Vagina (tissue), 2 donors: ENCODE results near the gene TEAD3. TPM values are rescaled to one million over a fixed set of nuclear protein-coding genes. Genes with fewer than 3 reads are reported as not detected.
A peak's percentile ranks its signal among the peaks of the same experiment; 100 is the strongest.

Experiments used
- DNase-seq, 2 donors: peaks; one replicate each; pipeline ENCODE4 v3.0.0-alpha.2; 2017; ENCODE audit errors: extremely low spot score in 2 of 2
- H3K27ac ChIP-seq: fragments of 200-600 bp; sonication (generic); one replicate; pipeline ENCODE4 v1.5.1; 2019
- H3K27me3 ChIP-seq: fragments of 200-600 bp; sonication (generic); one replicate; pipeline ENCODE4 v1.5.1; 2019
- H3K36me3 ChIP-seq, 2 donors: fragments of 200-600 bp; sonication (generic); one replicate each; pipeline ENCODE4 v1.5.1; 2017 to 2019
- H3K4me1 ChIP-seq: fragments of 200-600 bp; sonication (generic); one replicate; pipeline ENCODE4 v1.5.1; 2019
- H3K4me3 ChIP-seq, 2 donors: fragments of 200-600 bp; sonication (generic); 1 replicate in 1 of 2; 2 replicates in 1 of 2; pipeline ENCODE4 v1.5.1; 2016 to 2019
- H3K9me3 ChIP-seq: fragments of 200-600 bp; sonication (generic); one replicate; pipeline ENCODE4 v1.5.1; 2019
- POLR2A ChIP-seq, 2 donors: fragments of 450-650 bp; IDR thresholded peaks; one replicate each; pipeline ENCODE4 v1.6.1; 2017; ENCODE audit warnings: antibody characterized with exemption in 2 of 2, mild to moderate bottlenecking in 2 of 2, moderate library complexity in 2 of 2
- POLR2AphosphoS5 ChIP-seq, 2 donors: sonication (generic); formaldehyde crosslinking; IDR thresholded peaks; one replicate each; pipeline ENCODE4 v1.9.0; 2017; ENCODE audit warnings: antibody characterized with exemption in 2 of 2, mild to moderate bottlenecking in 2 of 2, low read depth in 1 of 2; ENCODE audit not compliant: insufficient read depth in 1 of 2
- intact Hi-C: fragments of 100-400 bp; cut with DNase I; formaldehyde crosslinking; loops from one replicate; pipeline ENCODE4 v1.15.1; 2023
- total RNA-seq: library from RNA; depleted of rRNA; stranded (reverse); fragments of >200 nt; gene quantifications from one replicate; pipeline ENCODE4 v1.2.3, GENCODE V29; 2016
- TF ChIP-seq, protein P1 (sequence below), 3 experiments: fragments of 450-650 bp in 2 of 3; fragments of 200-600 bp in 1 of 3; sonication (generic) in 1 of 3; IDR thresholded peaks; one replicate each; pipeline ENCODE4 v1.5.1; 2017 to 2019; ENCODE audit warnings: antibody characterized with exemption in 3 of 3, mild to moderate bottlenecking in 2 of 3, moderate library complexity in 2 of 3

Gene TEAD3
- total RNA-seq, 1 donor from 2014 or later: 29.0 TPM

- Histone ChIP-seq H3K27me3 (no peaks in the 10 kb centered on the region), H3K27ac (peak overlapping the region; percentile 97), H3K4me1 (peaks cover 59% of the 10 kb centered on the region), H3K36me3 (no peaks in the 10 kb centered on the region), H3K4me3 (peak overlapping the region; percentile 67 to 92), H3K9me3 (no peaks in the 10 kb centered on the region)
- TF ChIP-seq POLR2AphosphoS5 (IDR thresholded peaks at IDR 0.05; ENCODE audit: insufficient read depth in 1 of 2, low read depth in 1 of 2) (peak in 1 of 2 donors; percentile 46), POLR2A (IDR thresholded peaks at IDR 0.05) (peak in 1 of 2 donors; percentile 18)
- TF ChIP-seq, protein P1, sequence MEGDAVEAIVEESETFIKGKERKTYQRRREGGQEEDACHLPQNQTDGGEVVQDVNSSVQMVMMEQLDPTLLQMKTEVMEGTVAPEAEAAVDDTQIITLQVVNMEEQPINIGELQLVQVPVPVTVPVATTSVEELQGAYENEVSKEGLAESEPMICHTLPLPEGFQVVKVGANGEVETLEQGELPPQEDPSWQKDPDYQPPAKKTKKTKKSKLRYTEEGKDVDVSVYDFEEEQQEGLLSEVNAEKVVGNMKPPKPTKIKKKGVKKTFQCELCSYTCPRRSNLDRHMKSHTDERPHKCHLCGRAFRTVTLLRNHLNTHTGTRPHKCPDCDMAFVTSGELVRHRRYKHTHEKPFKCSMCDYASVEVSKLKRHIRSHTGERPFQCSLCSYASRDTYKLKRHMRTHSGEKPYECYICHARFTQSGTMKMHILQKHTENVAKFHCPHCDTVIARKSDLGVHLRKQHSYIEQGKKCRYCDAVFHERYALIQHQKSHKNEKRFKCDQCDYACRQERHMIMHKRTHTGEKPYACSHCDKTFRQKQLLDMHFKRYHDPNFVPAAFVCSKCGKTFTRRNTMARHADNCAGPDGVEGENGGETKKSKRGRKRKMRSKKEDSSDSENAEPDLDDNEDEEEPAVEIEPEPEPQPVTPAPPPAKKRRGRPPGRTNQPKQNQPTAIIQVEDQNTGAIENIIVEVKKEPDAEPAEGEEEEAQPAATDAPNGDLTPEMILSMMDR (IDR thresholded peaks at IDR 0.05): no peak
- intact Hi-C loops: loop anchor here (5.0 kb wide), 1 partner anchor 106 kb away; no protein-coding TSS in a partner anchor
- no peak for DNase-seq
Observed at GRCh38 chr6:35496036-35496840, 641 bp downstream of the TEAD3 start.

DNA sequence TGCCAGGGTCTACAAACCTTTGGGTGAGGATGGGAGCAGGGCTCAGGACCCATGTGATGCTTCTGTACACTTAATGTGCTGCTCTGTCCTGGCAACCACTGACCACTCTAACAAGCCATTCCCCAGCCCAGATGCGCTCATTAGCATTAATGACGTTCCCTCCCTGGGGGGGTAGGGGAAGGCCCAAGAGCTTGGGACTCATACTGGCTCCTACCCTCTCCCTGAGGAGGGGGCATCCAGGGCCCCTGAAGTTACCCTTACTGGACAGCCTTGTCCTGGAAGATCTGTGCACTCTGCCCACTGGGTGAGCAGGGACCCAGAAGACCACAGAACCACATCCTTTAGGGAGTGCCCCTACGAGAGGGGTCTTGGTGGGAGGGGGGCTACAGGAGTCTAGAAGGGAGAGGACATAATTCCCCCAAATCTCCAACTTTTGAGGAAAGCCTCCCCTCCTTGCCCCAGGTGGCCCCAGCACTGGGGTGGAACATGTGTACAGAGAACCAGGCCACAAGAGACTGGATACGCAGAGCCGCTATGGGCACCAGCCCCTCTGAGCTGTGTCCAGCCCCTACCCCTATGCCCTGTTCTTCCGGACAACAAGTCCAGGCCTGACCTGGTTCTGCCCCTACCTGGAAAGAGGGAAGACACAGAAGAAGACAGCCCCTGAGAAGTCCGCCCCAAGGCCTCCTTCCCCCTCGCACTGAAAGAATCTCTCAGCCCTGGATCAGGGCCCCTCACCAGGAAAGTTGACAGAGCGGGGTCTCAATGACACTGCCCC lies 1.4 kb downstream of the TEAD3 start:
- no peaks in the 10 kb centered on the region for H3K9me3 ChIP-seq
- peak overlapping the region; percentile 97 for H3K27ac ChIP-seq
- TF ChIP-seq POLR2AphosphoS5 (IDR thresholded peaks at IDR 0.05; ENCODE audit: insufficient read depth in 1 of 2, low read depth in 1 of 2) (peak in 1 of 2 donors; percentile 12), POLR2A (IDR thresholded peaks at IDR 0.05) (no peak)
- TF ChIP-seq, protein P1 (IDR thresholded peaks at IDR 0.05): peak in 1 of 3 experiments; percentile 3
- H3K4me1 ChIP-seq: peaks cover 67% of the 10 kb centered on the region
- DNase-seq: no peak
- H3K36me3 ChIP-seq: no peaks in the 10 kb centered on the region
- H3K27me3 ChIP-seq: no peaks in the 10 kb centered on the region
- H3K4me3 ChIP-seq: peak overlapping the region; percentile 67 to 92
- intact Hi-C loops: loop anchor here (5.0 kb wide), 1 partner anchor 107 kb away; no protein-coding TSS in a partner anchor

- intact Hi-C loops: no loop called here
- no peaks in the 10 kb centered on the region for H3K36me3 ChIP-seq
- peaks cover 79% of the 10 kb centered on the region for H3K4me1 ChIP-seq
- TF ChIP-seq POLR2A (IDR thresholded peaks at IDR 0.05) (no peak), POLR2AphosphoS5 (IDR thresholded peaks at IDR 0.05; ENCODE audit: insufficient read depth in 1 of 2, low read depth in 1 of 2) (no peak)
- TF ChIP-seq, protein P1 (IDR thresholded peaks at IDR 0.05): no peak
- no peak for DNase-seq
- H3K4me3 ChIP-seq: peak overlapping the region; percentile 67 to 92
- H3K27me3 ChIP-seq: no peaks in the 10 kb centered on the region
- H3K27ac ChIP-seq: peak overlapping the region; percentile 97
- H3K9me3 ChIP-seq: no peaks in the 10 kb centered on the region
Observed at GRCh38 chr6:35494161-35494563, 2.7 kb downstream of the TEAD3 start.

DNA sequence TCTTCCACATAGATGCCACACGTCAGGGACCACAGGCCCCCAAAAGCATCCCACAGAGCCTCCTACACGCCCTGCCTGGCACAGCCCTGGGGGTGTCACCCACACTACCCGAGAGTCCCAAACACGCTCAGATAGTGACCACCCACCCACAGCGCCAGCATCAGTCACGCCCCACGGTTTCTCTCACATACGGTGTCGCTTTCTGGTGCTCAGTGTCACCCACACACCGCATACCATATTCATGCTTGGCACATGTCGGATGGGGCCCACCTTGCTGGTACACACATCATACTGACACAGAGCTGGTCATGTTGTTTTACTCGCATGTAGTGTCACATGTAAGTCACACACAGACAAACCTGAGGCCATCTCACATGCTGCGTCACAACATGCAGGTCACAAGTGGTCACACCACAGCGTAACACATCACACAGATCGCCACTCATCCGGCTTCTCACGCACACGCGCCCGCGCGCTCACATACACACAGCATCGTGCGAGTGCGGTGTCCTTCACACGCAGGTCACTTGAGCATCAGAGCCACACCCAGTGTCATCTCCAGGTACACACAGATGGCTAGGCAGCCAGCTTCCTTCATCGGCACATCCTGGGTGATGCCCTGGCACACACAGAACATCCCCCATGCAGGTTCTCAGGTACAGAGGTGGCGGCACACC lies 3.4 kb downstream of the TEAD3 start:
- TF ChIP-seq, protein P1 (IDR thresholded peaks at IDR 0.05): no peak
- no peak for TF ChIP-seq POLR2AphosphoS5 (IDR thresholded peaks at IDR 0.05; ENCODE audit: insufficient read depth in 1 of 2, low read depth in 1 of 2)
- TF ChIP-seq POLR2A (IDR thresholded peaks at IDR 0.05): no peak
- peak overlapping the region; percentile 97 for H3K27ac ChIP-seq
- H3K36me3 ChIP-seq: no peaks in the 10 kb centered on the region
- H3K27me3 ChIP-seq: no peaks in the 10 kb centered on the region
- no peaks in the 10 kb centered on the region for H3K9me3 ChIP-seq
- intact Hi-C loops: no loop called here
- DNase-seq: no peak
- peak overlapping the region; percentile 67 to 92 for H3K4me3 ChIP-seq
- peaks cover 80% of the 10 kb centered on the region for H3K4me1 ChIP-seq
